RWPE2 (cell line): ENCODE measurements around the gene TMEM132D.

Experiments used
- ATAC-seq: fragments of 200-7000 bp; cut with Tn5 transposase; 3 replicates; pipeline ENCODE4 v1.9.1; 2021; ENCODE audit warnings: low read depth
- DNase-seq: peaks from one replicate; pipeline ENCODE4 v3.0.0-alpha.2; 2020; ENCODE audit warnings: low spot score
- H3K27ac ChIP-seq: fragments of 450-650 bp; 2 replicates; pipeline ENCODE4 v1.5.1; 2017; ENCODE audit warnings: mild to moderate bottlenecking; ENCODE audit not compliant: poor library complexity, severe bottlenecking
- H3K27me3 ChIP-seq: fragments of 250-450 bp; sonication (Bioruptor Pico); 2 replicates; pipeline ENCODE4 v1.5.1; 2021; ENCODE audit warnings: mild to moderate bottlenecking, moderate library complexity; ENCODE audit not compliant: insufficient read depth, poor library complexity, severe bottlenecking
- H3K36me3 ChIP-seq: fragments of 250-450 bp; sonication (Bioruptor Pico); 2 replicates; pipeline ENCODE4 v1.5.1; 2020; ENCODE audit warnings: low read depth, mild to moderate bottlenecking, moderate library complexity
- H3K4me1 ChIP-seq: fragments of 250-450 bp; sonication (Bioruptor Pico); 2 replicates; pipeline ENCODE4 v1.5.1; 2021; ENCODE audit warnings: mild to moderate bottlenecking, moderate library complexity; ENCODE audit not compliant: insufficient read depth, poor library complexity, severe bottlenecking
- H3K4me3 ChIP-seq: fragments of 250-450 bp; sonication (Bioruptor Pico); 2 replicates; pipeline ENCODE4 v1.5.1; 2021; ENCODE audit warnings: mild to moderate bottlenecking, moderate library complexity; ENCODE audit not compliant: severe bottlenecking
- H3K9me3 ChIP-seq: fragments of 250-450 bp; sonication (Bioruptor Pico); 2 replicates; pipeline ENCODE4 v1.5.1; 2021; ENCODE audit warnings: mild to moderate bottlenecking, moderate library complexity; ENCODE audit not compliant: severe bottlenecking
- CTCF ChIP-seq: fragments of 450-650 bp; IDR thresholded peaks from one replicate; pipeline ENCODE4 v1.5.1; 2017; ENCODE audit warnings: mild to moderate bottlenecking, moderate library complexity; ENCODE audit not compliant: poor library complexity, severe bottlenecking

TMEM132D gene

GRCh38 chr12:129700036-129700435 is 203.8 kb downstream of the TMEM132D start:
- DNase-seq = no peak
- no peaks in the 10 kb centered on the region for H3K36me3 ChIP-seq
- ATAC-seq = no peak
- no peak overlapping the region for H3K4me3 ChIP-seq
- TF ChIP-seq CTCF = no peak
- H3K27ac ChIP-seq = no peak overlapping the region
- H3K9me3 ChIP-seq = peaks cover 2% of the 10 kb centered on the region
- no peaks in the 10 kb centered on the region for H3K27me3 ChIP-seq
- H3K4me1 ChIP-seq = no peaks in the 10 kb centered on the region

- ATAC-seq (no peak), DNase-seq (no peak)
- Histone ChIP-seq H3K27ac (no peak overlapping the region), H3K9me3 (peaks cover 2% of the 10 kb centered on the region), H3K4me1 (no peaks in the 10 kb centered on the region), H3K36me3 (no peaks in the 10 kb centered on the region), H3K4me3 (no peak overlapping the region), H3K27me3 (no peaks in the 10 kb centered on the region)
- no peak for TF ChIP-seq CTCF
Measured at GRCh38 chr12:129696926-129697325, 206.9 kb downstream of the TMEM132D start.

GRCh38 chr12:129696405-129696804 is 207.4 kb downstream of the TMEM132D start:
- DNase-seq (no peak), ATAC-seq (no peak)
- TF ChIP-seq CTCF = no peak
- Histone ChIP-seq H3K4me1 (no peaks in the 10 kb centered on the region), H3K9me3 (peaks cover 2% of the 10 kb centered on the region), H3K4me3 (no peak overlapping the region), H3K27ac (no peak overlapping the region), H3K27me3 (no peaks in the 10 kb centered on the region), H3K36me3 (no peaks in the 10 kb centered on the region)

- DNase-seq = no peak
- Histone ChIP-seq H3K36me3 (no peaks in the 10 kb centered on the region), H3K9me3 (peaks cover 6% of the 10 kb centered on the region), H3K27me3 (no peaks in the 10 kb centered on the region), H3K4me3 (no peak overlapping the region), H3K4me1 (no peaks in the 10 kb centered on the region), H3K27ac (no peak overlapping the region)
- no peak for ATAC-seq
- TF ChIP-seq CTCF = no peak
Measured at GRCh38 chr12:129693731-129694130, 210.1 kb downstream of the TMEM132D start.

GRCh38 chr12:129687731-129688130 is 216.1 kb downstream of the TMEM132D start:
- no peak for TF ChIP-seq CTCF
- H3K27me3 ChIP-seq = no peaks in the 10 kb centered on the region
- H3K4me1 ChIP-seq = no peaks in the 10 kb centered on the region
- no peak overlapping the region for H3K4me3 ChIP-seq
- peaks cover 7% of the 10 kb centered on the region for H3K9me3 ChIP-seq
- H3K27ac ChIP-seq = no peak overlapping the region
- DNase-seq (no peak), ATAC-seq (no peak)
- no peaks in the 10 kb centered on the region for H3K36me3 ChIP-seq
